Naive B cell (primary cell): ENCODE measurements around the gene EPHA3. TPM values are rescaled to one million over a fixed set of nuclear protein-coding genes. Genes with fewer than 3 reads are reported as not detected.

Experiments
- ATAC-seq, 2 donors: fragments of 150-1000 bp; cut with Tn5 transposase; 2 replicates each; pipeline ENCODE4 v1.10.0; 2021; ENCODE audit warnings: low read depth in 2 of 2, mild to moderate bottlenecking in 2 of 2, moderate library complexity in 2 of 2
- DNase-seq: peaks from one replicate; pipeline ENCODE4 v3.0.0; 2022
- H3K27ac Mint-ChIP-seq, 6 donors: one replicate each; pipeline ENCODE4 v1.8.0; 2020 to 2022; ENCODE audit warnings: mild to moderate bottlenecking in 6 of 6, mixed read lengths in 6 of 6, moderate library complexity in 5 of 6, inconsistent platforms in 2 of 6
- H3K27me3 Mint-ChIP-seq, 3 donors: one replicate each; pipeline ENCODE4 v1.8.0; 2021 to 2022; ENCODE audit warnings: mixed read lengths in 3 of 3, mild to moderate bottlenecking in 1 of 3
- H3K36me3 Mint-ChIP-seq, 2 donors: one replicate each; pipeline ENCODE4 v1.8.0; 2020 to 2022; ENCODE audit warnings: mixed read lengths in 2 of 2, inconsistent platforms in 1 of 2, mild to moderate bottlenecking in 1 of 2
- H3K4me1 Mint-ChIP-seq, 3 donors: one replicate each; pipeline ENCODE4 v1.8.0; 2020 to 2022; ENCODE audit warnings: mixed read lengths in 3 of 3, inconsistent platforms in 1 of 3, mild to moderate bottlenecking in 1 of 3, moderate library complexity in 1 of 3
- H3K4me3 Mint-ChIP-seq, 8 donors: one replicate each; pipeline ENCODE4 v1.8.0; 2020 to 2022; ENCODE audit warnings: mild to moderate bottlenecking in 8 of 8, mixed read lengths in 8 of 8, moderate library complexity in 8 of 8, inconsistent platforms in 2 of 8
- H3K9me3 Mint-ChIP-seq, 7 donors: one replicate each; pipeline ENCODE4 v1.8.0; 2020 to 2022; ENCODE audit warnings: mixed read lengths in 7 of 7, mild to moderate bottlenecking in 5 of 7, inconsistent platforms in 2 of 7, moderate library complexity in 1 of 7
- polyA plus RNA-seq, 6 donors: library from polyadenylated mRNA; unstranded; fragments of 300-500 nt; fragmentation: Illumina TruSeq; gene quantifications; one replicate each; pipeline ENCODE4 v1.2.3, GENCODE V29; 2021; ENCODE audit warnings: low read depth in 6 of 6

The EPHA3 gene
- polyA plus RNA-seq, 6 donors from 2014 or later, result not detected

DNA sequence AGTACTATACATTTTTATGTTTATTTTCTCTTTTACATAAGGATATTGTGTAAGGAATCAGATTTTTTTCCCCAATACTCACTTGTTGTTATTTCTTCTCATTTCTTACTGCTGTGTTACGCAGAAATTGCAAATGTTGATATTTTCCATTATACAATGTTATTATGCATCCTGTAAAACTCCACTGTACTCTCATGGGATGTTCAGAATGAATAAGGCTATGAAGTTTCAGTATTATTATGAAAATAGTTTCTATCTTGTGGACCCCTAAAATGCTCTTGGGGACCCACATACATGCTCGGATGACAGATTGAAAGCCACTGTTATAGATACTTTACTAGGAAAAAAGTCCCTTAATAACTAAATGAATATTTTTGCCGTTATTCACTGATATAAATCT lies 329.4 kb downstream of the EPHA3 start:
- Mint-ChIP-seq H3K27ac (no peak overlapping the region), H3K4me1 (no peaks in the 10 kb centered on the region), H3K27me3 (no peaks in the 10 kb centered on the region), H3K4me3 (no peak overlapping the region), H3K9me3 (peaks cover 0 to 2% (median 0%) of the 10 kb centered on the region in 7 donors), H3K36me3 (no peaks in the 10 kb centered on the region)
- DNase-seq (no peak), ATAC-seq (no peak)

DNA sequence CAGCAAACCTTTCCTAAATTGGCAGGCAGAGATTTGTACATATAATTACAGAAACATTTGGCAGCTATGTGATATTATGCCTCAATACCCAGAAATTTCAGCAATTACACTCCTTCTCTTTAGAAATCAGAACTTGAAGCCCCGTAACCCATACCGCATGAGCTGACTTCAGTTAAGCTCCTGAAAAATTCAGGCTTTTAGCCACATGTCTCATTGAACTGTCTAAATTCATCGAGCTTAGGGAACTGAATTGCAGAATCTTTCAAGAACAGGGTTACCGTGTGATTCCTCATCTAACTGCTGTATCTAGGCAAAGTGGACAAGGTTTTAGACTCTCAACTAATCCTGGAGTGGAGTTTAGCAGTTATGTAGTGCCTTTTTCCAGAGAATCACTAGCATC lies 333.0 kb downstream of the EPHA3 start:
- ATAC-seq, result no peak
- Mint-ChIP-seq H3K4me3 (no peak overlapping the region), H3K27ac (no peak overlapping the region), H3K27me3 (no peaks in the 10 kb centered on the region), H3K4me1 (no peaks in the 10 kb centered on the region), H3K9me3 (peaks cover 0 to 2% (median 0%) of the 10 kb centered on the region in 7 donors), H3K36me3 (no peaks in the 10 kb centered on the region)
- no peak for DNase-seq

DNA sequence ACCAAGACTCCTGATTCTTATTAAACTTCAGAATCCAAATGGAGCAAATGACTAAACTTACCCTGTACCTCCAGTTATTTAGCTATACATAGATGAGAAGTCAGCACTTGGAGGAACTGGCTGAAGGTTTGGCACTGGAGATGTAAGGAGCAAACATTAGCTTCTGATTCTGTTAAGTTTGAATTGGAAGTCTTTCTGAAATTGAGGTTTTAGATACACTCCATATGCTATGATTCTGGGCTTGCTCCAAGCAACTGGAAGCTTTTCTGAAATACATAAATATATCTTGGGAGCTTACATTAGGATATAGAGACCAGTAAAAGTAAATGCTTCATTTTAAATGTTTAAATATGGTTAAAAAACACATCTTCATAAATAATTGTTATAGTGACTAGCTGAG lies 333.7 kb downstream of the EPHA3 start:
- no peaks in the 10 kb centered on the region for H3K36me3 Mint-ChIP-seq
- no peak for ATAC-seq
- H3K27ac Mint-ChIP-seq, result no peak overlapping the region
- H3K27me3 Mint-ChIP-seq, result no peaks in the 10 kb centered on the region
- H3K9me3 Mint-ChIP-seq, result peaks cover 0 to 2% (median 0%) of the 10 kb centered on the region in 7 donors
- no peaks in the 10 kb centered on the region for H3K4me1 Mint-ChIP-seq
- DNase-seq, result no peak
- H3K4me3 Mint-ChIP-seq, result no peak overlapping the region

DNA sequence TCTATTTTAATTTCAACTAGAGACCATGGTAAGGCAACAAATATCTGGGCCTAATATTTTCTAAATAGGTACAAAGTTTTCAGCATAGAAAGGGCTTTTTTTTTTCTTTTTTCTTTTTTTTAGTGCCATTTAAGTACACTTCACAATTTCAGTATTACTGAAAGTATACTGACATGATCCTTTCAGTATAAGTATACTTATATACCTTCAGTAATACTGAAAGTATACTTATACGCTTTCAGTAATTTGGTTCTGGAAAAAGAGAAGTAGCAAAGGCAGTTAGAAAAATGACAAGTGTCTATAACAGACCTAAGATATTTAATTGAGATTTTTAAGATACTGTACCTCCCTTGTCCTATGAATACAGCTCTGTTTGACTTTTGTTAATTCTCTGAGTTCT lies 339.2 kb downstream of the EPHA3 start:
- H3K4me3 Mint-ChIP-seq, result no peak overlapping the region
- H3K27me3 Mint-ChIP-seq, result no peaks in the 10 kb centered on the region
- no peaks in the 10 kb centered on the region for H3K36me3 Mint-ChIP-seq
- DNase-seq, result no peak
- peaks cover 0 to 4% (median 0%) of the 10 kb centered on the region in 7 donors for H3K9me3 Mint-ChIP-seq
- no peak for ATAC-seq
- no peak overlapping the region for H3K27ac Mint-ChIP-seq
- no peaks in the 10 kb centered on the region for H3K4me1 Mint-ChIP-seq

DNA sequence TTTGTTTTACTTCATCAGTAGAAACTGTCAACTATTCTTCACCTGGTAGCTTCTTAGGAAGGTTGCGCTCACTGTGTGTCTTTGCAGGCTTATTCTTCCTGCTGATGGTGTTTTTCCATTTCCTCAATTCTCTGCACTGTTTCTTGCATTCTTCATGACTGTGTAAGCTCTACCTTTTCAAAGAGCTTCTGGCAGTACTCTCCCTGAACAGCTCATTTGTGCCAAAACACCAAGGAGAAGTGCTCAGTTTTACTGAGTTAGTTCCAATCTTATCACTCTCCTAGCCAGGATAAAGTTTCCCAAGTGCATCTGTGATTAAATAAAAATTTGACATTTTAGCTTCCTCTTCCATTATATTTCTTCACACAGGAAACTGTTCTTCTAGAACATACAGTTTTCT lies 339.8 kb downstream of the EPHA3 start:
- Mint-ChIP-seq H3K4me1 (no peaks in the 10 kb centered on the region), H3K27ac (no peak overlapping the region), H3K27me3 (no peaks in the 10 kb centered on the region), H3K4me3 (no peak overlapping the region), H3K36me3 (no peaks in the 10 kb centered on the region), H3K9me3 (peaks cover 0 to 4% (median 0%) of the 10 kb centered on the region in 7 donors)
- DNase-seq (no peak), ATAC-seq (no peak)

DNA sequence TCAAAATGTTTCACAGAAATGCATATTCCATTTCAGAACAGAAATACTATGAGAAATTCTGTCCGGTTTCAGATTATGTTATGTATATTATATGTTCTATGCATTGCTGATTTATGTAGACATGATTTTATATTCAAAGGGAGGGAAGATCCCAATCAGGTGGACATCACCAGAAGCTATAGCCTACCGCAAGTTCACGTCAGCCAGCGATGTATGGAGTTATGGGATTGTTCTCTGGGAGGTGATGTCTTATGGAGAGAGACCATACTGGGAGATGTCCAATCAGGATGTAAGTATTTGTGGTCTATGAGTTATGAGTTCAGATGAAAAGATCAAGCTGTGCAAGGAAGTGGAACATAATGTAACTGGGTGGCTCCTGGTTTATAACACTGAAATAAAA lies 341.7 kb downstream of the EPHA3 start:
- DNase-seq, result no peak
- Mint-ChIP-seq H3K9me3 (peaks cover 0 to 6% (median 0%) of the 10 kb centered on the region in 7 donors), H3K36me3 (no peaks in the 10 kb centered on the region)

DNA sequence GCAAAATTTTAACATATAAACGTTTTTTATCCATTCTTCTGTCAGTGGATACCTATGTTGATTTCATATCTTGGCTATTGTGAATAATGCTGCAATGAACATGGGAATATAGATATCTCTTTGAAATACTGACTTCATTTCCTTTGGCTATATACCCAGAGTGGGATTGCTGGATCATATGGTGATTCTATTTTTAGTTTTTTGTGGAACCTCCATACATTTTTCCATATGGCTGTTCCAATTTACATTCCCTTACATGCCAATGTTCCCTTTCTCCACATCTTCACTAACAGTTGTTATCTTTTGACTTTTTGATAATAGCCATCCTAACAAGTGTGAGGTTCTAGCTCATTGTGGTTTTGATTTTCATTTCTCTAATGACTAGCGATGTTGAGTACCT lies 344.6 kb downstream of the EPHA3 start:
- H3K4me1 Mint-ChIP-seq, result no peaks in the 10 kb centered on the region
- H3K9me3 Mint-ChIP-seq, result peaks cover 0 to 9% (median 3%) of the 10 kb centered on the region in 7 donors
- ATAC-seq (no peak), DNase-seq (no peak)
- H3K36me3 Mint-ChIP-seq, result no peaks in the 10 kb centered on the region
- no peak overlapping the region for H3K4me3 Mint-ChIP-seq
- H3K27me3 Mint-ChIP-seq, result no peaks in the 10 kb centered on the region
- H3K27ac Mint-ChIP-seq, result no peak overlapping the region

More for the DNA sequence above, 341.7 kb downstream of the EPHA3 start:
- H3K4me3 Mint-ChIP-seq, result no peak overlapping the region
- no peaks in the 10 kb centered on the region for H3K4me1 Mint-ChIP-seq
- H3K27ac Mint-ChIP-seq, result no peak overlapping the region
- ATAC-seq, result no peak
- H3K27me3 Mint-ChIP-seq, result no peaks in the 10 kb centered on the region

DNA sequence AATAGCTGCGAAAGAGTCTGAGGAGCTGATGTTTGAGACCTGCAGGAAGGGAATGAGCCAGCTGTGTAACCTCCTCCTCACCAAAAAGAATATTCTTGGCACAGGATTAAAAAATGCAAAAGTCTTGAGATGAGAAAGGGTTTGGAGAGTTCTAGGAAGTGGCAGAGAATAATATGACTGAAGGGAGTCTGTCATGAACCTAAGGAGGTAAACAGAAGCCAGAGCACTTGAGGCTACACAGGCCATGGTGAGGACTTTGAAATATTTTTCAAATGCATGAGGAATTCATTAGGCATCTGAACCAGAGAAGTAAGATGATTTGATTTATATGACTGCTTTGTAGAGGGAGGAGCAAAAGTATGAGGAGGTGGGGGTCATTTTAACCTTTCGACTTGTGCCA lies 347.8 kb downstream of the EPHA3 start:
- H3K9me3 Mint-ChIP-seq, result peaks cover 0 to 18% (median 5%) of the 10 kb centered on the region in 7 donors

DNA sequence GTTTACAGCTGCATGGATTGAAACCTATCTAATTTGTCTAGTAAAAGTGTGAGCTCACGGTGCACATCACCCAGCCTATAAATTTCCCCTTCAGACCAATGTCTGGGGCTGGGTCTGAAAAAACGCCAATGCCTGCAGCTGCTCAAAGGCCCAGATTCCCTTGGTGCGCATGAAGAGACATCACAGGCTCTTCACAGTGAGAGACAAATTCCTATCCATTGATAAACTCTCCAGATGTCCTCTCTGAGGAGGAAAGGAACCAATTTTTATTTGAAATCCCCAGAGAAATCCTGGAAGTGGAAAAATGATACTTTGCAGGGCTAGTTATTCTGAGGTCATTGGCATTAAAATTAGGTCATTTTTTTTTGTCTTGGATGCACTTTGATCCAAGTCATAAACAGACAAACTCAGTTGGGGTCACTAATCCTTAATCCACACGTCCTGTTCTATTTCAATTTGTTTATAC lies 360.5 kb downstream of the EPHA3 start:
- ATAC-seq, result no peak
- Mint-ChIP-seq H3K27ac (no peak overlapping the region), H3K36me3 (no peaks in the 10 kb centered on the region), H3K27me3 (no peaks in the 10 kb centered on the region), H3K4me3 (no peak overlapping the region), H3K9me3 (peaks cover 0 to 7% (median 0%) of the 10 kb centered on the region in 7 donors), H3K4me1 (no peaks in the 10 kb centered on the region)
- DNase-seq, result no peak

More for the DNA sequence above, 347.8 kb downstream of the EPHA3 start:
- no peak overlapping the region for H3K27ac Mint-ChIP-seq
- no peak for ATAC-seq
- no peaks in the 10 kb centered on the region for H3K4me1 Mint-ChIP-seq
- no peaks in the 10 kb centered on the region for H3K27me3 Mint-ChIP-seq
- DNase-seq, result no peak
- no peaks in the 10 kb centered on the region for H3K36me3 Mint-ChIP-seq
- peak overlapping the region in 1 of 8 donors; percentile 41 for H3K4me3 Mint-ChIP-seq

DNA sequence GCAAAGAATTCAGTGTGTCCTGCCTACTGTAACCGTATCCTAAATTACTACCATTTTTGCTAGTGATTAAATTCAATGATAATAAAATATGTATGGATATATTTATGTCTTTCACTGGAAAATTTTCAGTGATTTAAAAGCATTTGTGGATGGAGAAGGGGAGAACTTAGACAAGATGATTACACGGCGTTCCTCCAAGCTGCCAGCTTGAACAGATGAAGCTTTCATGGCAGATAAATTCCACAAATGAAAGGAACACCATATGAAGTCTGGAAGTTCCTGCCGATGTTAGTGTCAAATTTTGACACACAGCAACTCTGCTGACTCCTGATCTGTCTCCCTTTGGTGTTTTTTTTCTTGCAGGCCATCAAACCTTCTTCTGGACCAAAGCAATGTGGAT lies 364.7 kb downstream of the EPHA3 start:
- Mint-ChIP-seq H3K9me3 (peaks cover 0 to 7% (median 2%) of the 10 kb centered on the region in 7 donors), H3K4me3 (no peak overlapping the region), H3K4me1 (no peaks in the 10 kb centered on the region), H3K27ac (no peak overlapping the region), H3K36me3 (no peaks in the 10 kb centered on the region), H3K27me3 (no peaks in the 10 kb centered on the region)
- ATAC-seq, result no peak
- no peak for DNase-seq

DNA sequence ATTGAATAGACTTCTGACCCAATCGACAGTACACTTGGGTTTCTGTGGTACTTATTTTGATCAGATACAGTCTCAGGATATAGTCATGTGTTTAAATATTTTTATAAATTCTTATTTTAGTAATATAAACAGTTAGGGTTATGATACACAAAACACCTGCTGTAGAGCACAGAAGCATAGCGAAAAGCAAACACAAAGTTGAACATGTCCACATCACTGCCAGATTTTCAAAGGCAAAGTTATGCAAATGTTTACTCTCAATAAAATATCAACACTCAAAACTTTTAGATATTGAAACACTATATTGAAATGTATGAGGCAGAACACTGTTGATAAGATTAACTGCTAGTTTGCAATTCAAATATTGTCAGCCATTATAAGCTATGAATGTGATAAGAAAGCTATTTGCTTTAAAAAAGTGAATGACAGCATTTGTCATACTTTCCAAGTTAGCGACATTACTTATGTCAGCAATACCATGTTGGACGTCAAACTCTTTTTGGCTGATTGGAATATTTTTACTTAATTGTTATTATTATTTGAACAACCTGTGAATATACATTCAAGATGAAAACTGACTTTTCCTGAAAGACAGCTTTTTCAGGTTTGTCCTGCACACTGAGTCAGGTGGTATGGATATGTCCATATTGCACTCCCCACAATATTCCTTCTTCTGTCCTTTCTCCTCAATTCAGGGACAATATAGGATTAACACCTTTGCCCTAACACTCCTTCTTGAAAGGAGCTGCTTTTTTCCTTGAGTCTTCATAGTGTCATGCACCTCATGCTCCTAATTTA lies 367.1 kb downstream of the EPHA3 start:
- no peak overlapping the region for H3K27ac Mint-ChIP-seq
- no peaks in the 10 kb centered on the region for H3K36me3 Mint-ChIP-seq
- no peak overlapping the region for H3K4me3 Mint-ChIP-seq
- H3K9me3 Mint-ChIP-seq, result peaks cover 0 to 8% (median 3%) of the 10 kb centered on the region in 7 donors
- DNase-seq, result no peak
- ATAC-seq, result no peak
- H3K4me1 Mint-ChIP-seq, result no peaks in the 10 kb centered on the region
- H3K27me3 Mint-ChIP-seq, result no peaks in the 10 kb centered on the region

DNA sequence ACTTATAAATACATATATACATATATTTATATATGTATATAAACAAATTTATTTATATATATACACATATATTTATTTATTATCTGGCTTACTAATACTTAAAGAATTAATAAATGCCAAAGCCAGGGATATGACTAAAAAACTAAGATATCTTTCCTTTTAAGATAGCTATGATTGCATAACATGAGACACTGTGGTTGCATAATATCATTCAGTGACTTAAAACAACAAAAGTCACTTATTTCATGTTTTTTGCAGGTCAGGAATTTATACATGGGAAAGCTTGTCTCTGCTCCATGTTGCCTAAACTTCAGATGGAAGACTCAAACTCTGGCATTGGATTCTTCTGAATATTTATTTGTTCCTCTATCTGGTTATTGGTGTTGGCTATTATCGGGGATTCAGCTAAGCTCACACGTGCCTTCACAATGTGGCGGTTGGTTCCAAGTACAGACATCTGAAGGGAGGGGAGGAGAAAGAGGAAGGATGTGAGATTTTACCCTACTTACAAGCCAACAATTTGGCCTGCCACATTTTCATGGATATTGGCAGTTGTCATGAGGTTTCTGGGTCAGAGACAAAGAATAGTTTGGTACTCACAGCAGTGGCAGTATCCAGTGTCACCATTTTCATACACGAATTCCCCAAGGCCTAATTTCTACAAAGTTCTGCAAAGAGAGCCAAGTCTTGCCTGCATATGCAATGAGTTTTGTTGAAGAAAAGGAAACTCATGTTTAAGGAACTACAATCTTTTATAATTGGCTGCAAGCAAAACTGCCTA lies 381.6 kb downstream of the EPHA3 start:
- no peak for DNase-seq
- Mint-ChIP-seq H3K27ac (no peak overlapping the region), H3K27me3 (no peaks in the 10 kb centered on the region), H3K36me3 (no peaks in the 10 kb centered on the region), H3K4me1 (no peaks in the 10 kb centered on the region), H3K4me3 (no peak overlapping the region), H3K9me3 (peaks cover 0 to 9% (median 1%) of the 10 kb centered on the region in 7 donors)
- ATAC-seq, result no peak

DNA sequence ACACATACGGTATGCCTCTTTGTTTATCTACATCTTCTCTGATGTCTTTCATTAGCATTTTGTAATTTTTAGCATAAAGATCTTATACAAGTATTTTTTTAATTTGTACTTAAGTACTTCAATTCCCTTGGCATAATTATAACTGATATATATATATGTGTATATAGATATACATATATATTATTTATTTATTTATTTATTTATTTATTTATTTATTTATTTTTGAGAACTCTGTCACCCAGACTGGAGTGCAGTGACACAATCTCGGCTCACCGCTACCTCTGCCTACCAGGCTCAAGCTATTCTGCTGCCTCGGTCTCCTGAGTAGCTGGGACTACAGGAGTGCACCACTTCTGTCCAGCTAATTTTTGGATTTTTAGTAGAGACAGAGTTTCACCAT lies 382.7 kb downstream of the EPHA3 start:
- no peak for DNase-seq
- Mint-ChIP-seq H3K4me3 (no peak overlapping the region), H3K27me3 (no peaks in the 10 kb centered on the region), H3K27ac (no peak overlapping the region), H3K4me1 (no peaks in the 10 kb centered on the region), H3K36me3 (no peaks in the 10 kb centered on the region), H3K9me3 (peaks cover 0 to 5% (median 3%) of the 10 kb centered on the region in 7 donors)
- no peak for ATAC-seq

DNA sequence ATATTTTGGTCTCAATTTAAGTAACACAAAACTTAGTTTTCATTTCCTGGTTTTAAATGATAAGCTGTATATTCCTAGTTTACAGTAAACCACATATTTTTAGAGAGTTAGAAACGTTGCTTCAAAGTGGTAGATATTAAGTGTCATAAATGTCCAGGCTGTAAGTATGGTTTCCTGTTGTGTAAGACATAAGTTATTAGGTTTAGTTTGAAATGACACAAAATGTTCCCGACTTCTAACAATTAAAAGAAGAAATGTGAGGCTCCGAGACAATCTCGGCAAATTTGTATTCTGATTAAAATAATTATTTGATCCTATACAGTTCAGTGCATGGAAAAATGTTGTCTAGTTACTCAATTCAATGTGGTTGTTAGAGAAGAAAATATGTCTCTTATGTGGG lies 387.3 kb downstream of the EPHA3 start:
- no peak overlapping the region for H3K4me3 Mint-ChIP-seq

More for the DNA sequence above, 387.3 kb downstream of the EPHA3 start:
- no peaks in the 10 kb centered on the region for H3K4me1 Mint-ChIP-seq
- H3K9me3 Mint-ChIP-seq, result peaks cover 0 to 4% (median 0%) of the 10 kb centered on the region in 7 donors
- ATAC-seq (no peak), DNase-seq (no peak)
- no peak overlapping the region for H3K27ac Mint-ChIP-seq
- H3K27me3 Mint-ChIP-seq, result no peaks in the 10 kb centered on the region
- H3K36me3 Mint-ChIP-seq, result no peaks in the 10 kb centered on the region
